Measurements from ENCODE around the gene GABRR1. TPM values are rescaled to one million over a fixed set of nuclear protein-coding genes. Genes with fewer than 3 reads are reported as not detected.

Gene GABRR1
- total RNA-seq, 1 donor from 2014 or later: not detected

DNA sequence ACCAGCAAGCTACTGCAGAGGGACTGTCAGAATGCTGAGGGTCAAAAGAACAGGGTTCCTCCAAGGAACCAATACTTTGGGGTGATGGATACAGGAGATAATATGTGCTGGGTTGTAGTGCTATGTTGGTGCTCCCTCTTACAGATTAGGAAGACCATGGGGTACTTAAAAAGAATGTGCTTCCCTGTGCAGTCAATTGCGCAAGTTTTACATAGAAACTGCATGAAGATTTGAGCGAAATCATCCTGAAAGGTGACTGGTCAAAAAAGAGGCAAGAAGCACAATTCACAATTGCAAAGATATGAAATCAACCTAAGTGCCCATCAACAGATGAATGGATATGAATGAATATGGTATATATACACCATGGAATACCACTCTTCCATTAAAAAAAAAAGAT is 33.9 kb downstream of the GABRR1 start:
- H3K9ac ChIP-seq (ENCODE audit: low read length): no peak overlapping the region
- no peak overlapping the region for H3K27ac Mint-ChIP-seq (ENCODE audit: unreplicated experiment)
- TF ChIP-seq, protein P1, sequence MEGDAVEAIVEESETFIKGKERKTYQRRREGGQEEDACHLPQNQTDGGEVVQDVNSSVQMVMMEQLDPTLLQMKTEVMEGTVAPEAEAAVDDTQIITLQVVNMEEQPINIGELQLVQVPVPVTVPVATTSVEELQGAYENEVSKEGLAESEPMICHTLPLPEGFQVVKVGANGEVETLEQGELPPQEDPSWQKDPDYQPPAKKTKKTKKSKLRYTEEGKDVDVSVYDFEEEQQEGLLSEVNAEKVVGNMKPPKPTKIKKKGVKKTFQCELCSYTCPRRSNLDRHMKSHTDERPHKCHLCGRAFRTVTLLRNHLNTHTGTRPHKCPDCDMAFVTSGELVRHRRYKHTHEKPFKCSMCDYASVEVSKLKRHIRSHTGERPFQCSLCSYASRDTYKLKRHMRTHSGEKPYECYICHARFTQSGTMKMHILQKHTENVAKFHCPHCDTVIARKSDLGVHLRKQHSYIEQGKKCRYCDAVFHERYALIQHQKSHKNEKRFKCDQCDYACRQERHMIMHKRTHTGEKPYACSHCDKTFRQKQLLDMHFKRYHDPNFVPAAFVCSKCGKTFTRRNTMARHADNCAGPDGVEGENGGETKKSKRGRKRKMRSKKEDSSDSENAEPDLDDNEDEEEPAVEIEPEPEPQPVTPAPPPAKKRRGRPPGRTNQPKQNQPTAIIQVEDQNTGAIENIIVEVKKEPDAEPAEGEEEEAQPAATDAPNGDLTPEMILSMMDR (IDR thresholded peaks at IDR 0.05; ENCODE audit: insufficient read depth, low read depth, low read length): no peak
- no peak for TF ChIP-seq EZH2 (IDR thresholded peaks at IDR 0.05; ENCODE audit: insufficient read depth, low read length)
- H3K36me3 ChIP-seq (ENCODE audit: insufficient read depth, low read length): no peaks in the 10 kb centered on the region
- no peak overlapping the region for H3K4me3 Mint-ChIP-seq (ENCODE audit: unreplicated experiment)
- peaks cover 4% of the 10 kb centered on the region for H3K9me3 Mint-ChIP-seq (ENCODE audit: unreplicated experiment)
- no peaks in the 10 kb centered on the region for H3K4me1 Mint-ChIP-seq (ENCODE audit: low read depth, unreplicated experiment)
- no peak overlapping the region for H2AFZ ChIP-seq (ENCODE audit: low read depth, low read length)
- H3K27me3 ChIP-seq (ENCODE audit: insufficient read depth, low read length): no peaks in the 10 kb centered on the region
- H3K9me3 ChIP-seq (ENCODE audit: insufficient read depth, low read depth, low read length): no peaks in the 10 kb centered on the region
- H3K36me3 Mint-ChIP-seq (ENCODE audit: low read depth, unreplicated experiment): no peaks in the 10 kb centered on the region
- no peaks in the 10 kb centered on the region for H4K20me1 ChIP-seq (ENCODE audit: insufficient read depth, low read length)
- H3K79me2 ChIP-seq (ENCODE audit: insufficient read depth, low read length): no peaks in the 10 kb centered on the region
- H3K4me3 ChIP-seq (ENCODE audit: insufficient read depth, low read depth, low read length): no peak overlapping the region
- peaks cover 9% of the 10 kb centered on the region for H3K27me3 Mint-ChIP-seq (ENCODE audit: low read depth, unreplicated experiment)
- DNase-seq (ENCODE audit: low read depth) (no peak), FAIRE-seq (no peak)
- no peak overlapping the region for H3K27ac ChIP-seq (ENCODE audit: low read depth, low read length)
- no peaks in the 10 kb centered on the region for H3K4me1 ChIP-seq (ENCODE audit: insufficient read depth, low read length)
- H3K4me2 ChIP-seq (ENCODE audit: low read length): no peak overlapping the region

DNA sequence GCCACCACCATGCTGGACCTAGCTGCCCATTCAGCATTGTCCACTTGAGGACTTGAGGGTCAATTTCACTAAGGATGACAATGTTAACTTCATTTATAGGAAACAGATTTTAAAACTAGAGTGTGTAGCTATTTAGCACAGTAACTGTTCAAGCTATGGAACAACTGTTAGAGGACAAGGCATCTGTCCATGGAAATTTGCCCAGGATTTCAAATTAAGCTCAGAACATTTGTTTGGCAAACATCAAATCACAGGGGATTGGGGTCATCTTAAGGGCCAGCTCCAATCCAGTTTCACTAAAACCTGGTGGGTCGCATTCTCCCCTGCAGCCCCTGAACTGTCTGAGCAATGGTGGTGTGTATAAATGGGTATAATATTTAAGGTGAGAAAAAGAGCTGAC is 36.2 kb downstream of the GABRR1 start:
- Mint-ChIP-seq H3K4me3 (ENCODE audit: unreplicated experiment) (no peak overlapping the region), H3K36me3 (ENCODE audit: low read depth, unreplicated experiment) (no peaks in the 10 kb centered on the region), H3K27me3 (ENCODE audit: low read depth, unreplicated experiment) (peaks cover 10% of the 10 kb centered on the region), H3K27ac (ENCODE audit: unreplicated experiment) (no peak overlapping the region), H3K4me1 (ENCODE audit: low read depth, unreplicated experiment) (no peaks in the 10 kb centered on the region), H3K9me3 (ENCODE audit: unreplicated experiment) (peaks cover 4% of the 10 kb centered on the region)
- no peak for FAIRE-seq
- Histone ChIP-seq H3K4me2 (ENCODE audit: low read length) (no peak overlapping the region), H3K9me3 (ENCODE audit: insufficient read depth, low read depth, low read length) (no peaks in the 10 kb centered on the region), H3K4me1 (ENCODE audit: insufficient read depth, low read length) (no peaks in the 10 kb centered on the region), H3K9ac (ENCODE audit: low read length) (no peak overlapping the region), H3K79me2 (ENCODE audit: insufficient read depth, low read length) (no peaks in the 10 kb centered on the region), H3K36me3 (ENCODE audit: insufficient read depth, low read length) (no peaks in the 10 kb centered on the region), H2AFZ (ENCODE audit: low read depth, low read length) (no peak overlapping the region), H3K27ac (ENCODE audit: low read depth, low read length) (no peak overlapping the region), H4K20me1 (ENCODE audit: insufficient read depth, low read length) (no peaks in the 10 kb centered on the region), H3K4me3 (ENCODE audit: insufficient read depth, low read depth, low read length) (no peak overlapping the region), H3K27me3 (ENCODE audit: insufficient read depth, low read length) (no peaks in the 10 kb centered on the region)
- no peak for TF ChIP-seq EZH2 (IDR thresholded peaks at IDR 0.05; ENCODE audit: insufficient read depth, low read length)
- TF ChIP-seq, protein P1 (IDR thresholded peaks at IDR 0.05; ENCODE audit: insufficient read depth, low read depth, low read length): no peak
- DNase-seq (ENCODE audit: low read depth): no peak

DNA sequence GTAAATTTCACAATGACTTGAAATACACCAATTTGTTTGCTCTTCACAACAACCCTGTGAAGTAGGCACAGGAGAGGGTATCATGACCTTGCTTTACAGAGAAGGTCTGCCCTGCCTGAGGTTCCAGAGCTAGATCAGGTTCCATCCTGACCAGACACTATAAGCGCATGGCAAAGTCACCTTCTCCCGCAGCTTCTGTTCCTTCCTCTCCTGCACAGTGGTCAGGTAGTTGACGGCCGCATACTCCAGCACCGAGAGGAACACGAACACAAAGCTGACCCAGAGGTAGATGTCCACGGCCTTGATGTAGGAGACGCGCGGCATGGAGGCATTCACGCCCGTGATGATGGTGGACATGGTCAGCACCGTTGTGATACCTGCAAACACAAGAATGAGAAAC is 37.0 kb downstream of the GABRR1 start:
- no peaks in the 10 kb centered on the region for H3K36me3 Mint-ChIP-seq (ENCODE audit: low read depth, unreplicated experiment)
- DNase-seq (ENCODE audit: low read depth): no peak
- Histone ChIP-seq H3K9ac (ENCODE audit: low read length) (no peak overlapping the region), H2AFZ (ENCODE audit: low read depth, low read length) (no peak overlapping the region), H3K36me3 (ENCODE audit: insufficient read depth, low read length) (no peaks in the 10 kb centered on the region), H3K4me1 (ENCODE audit: insufficient read depth, low read length) (no peaks in the 10 kb centered on the region), H3K79me2 (ENCODE audit: insufficient read depth, low read length) (no peaks in the 10 kb centered on the region), H3K27ac (ENCODE audit: low read depth, low read length) (no peak overlapping the region), H3K9me3 (ENCODE audit: insufficient read depth, low read depth, low read length) (no peaks in the 10 kb centered on the region), H3K27me3 (ENCODE audit: insufficient read depth, low read length) (no peaks in the 10 kb centered on the region), H3K4me2 (ENCODE audit: low read length) (no peak overlapping the region), H4K20me1 (ENCODE audit: insufficient read depth, low read length) (no peaks in the 10 kb centered on the region), H3K4me3 (ENCODE audit: insufficient read depth, low read depth, low read length) (no peak overlapping the region)
- H3K27me3 Mint-ChIP-seq (ENCODE audit: low read depth, unreplicated experiment): peaks cover 10% of the 10 kb centered on the region
- H3K4me3 Mint-ChIP-seq (ENCODE audit: unreplicated experiment): no peak overlapping the region
- TF ChIP-seq, protein P1 (IDR thresholded peaks at IDR 0.05; ENCODE audit: insufficient read depth, low read depth, low read length): no peak
- no peak for TF ChIP-seq EZH2 (IDR thresholded peaks at IDR 0.05; ENCODE audit: insufficient read depth, low read length)
- H3K4me1 Mint-ChIP-seq (ENCODE audit: low read depth, unreplicated experiment): no peaks in the 10 kb centered on the region
- no peak for FAIRE-seq
- H3K27ac Mint-ChIP-seq (ENCODE audit: unreplicated experiment): no peak overlapping the region
- H3K9me3 Mint-ChIP-seq (ENCODE audit: unreplicated experiment): peaks cover 4% of the 10 kb centered on the region

Data from astrocyte (in vitro differentiated cells and primary cell).